Measurements from ENCODE around the gene COPG2. TPM values are rescaled to one million over a fixed set of nuclear protein-coding genes. Genes with fewer than 3 reads are reported as not detected.

COPG2 gene
- polyA plus RNA-seq, 1 of the 3 experiments (the other 2 are of a cell fraction), result 44.3 TPM

- Histone ChIP-seq H3K9me3 (no peaks in the 10 kb centered on the region), H3F3A (replicated peaks; ENCODE audit: insufficient read depth) (no peaks in the 10 kb centered on the region), H3K79me2 (ENCODE audit: insufficient read depth) (no peaks in the 10 kb centered on the region), H3K27me3 (ENCODE audit: insufficient read depth) (no peaks in the 10 kb centered on the region), H3K9me2 (no peaks in the 10 kb centered on the region), H2AFZ (ENCODE audit: low read depth) (no peak overlapping the region), H3K36me3 (replicated peaks in 1 of 2; ENCODE audit: control insufficient read depth in 1 of 2, insufficient read depth in 2 of 2, low read length in 1 of 2) (peaks cover 48 to 79% of the 10 kb centered on the region in 2 experiments), H4K20me1 (ENCODE audit: insufficient read depth) (no peaks in the 10 kb centered on the region), H3K4me2 (no peak overlapping the region), H3K9ac (no peak overlapping the region), H3K4me1 (ENCODE audit: control insufficient read depth in 1 of 2, insufficient read depth in 2 of 2, low read depth in 1 of 2, low read length in 1 of 2) (no peaks in the 10 kb centered on the region), H3K4me3 (ENCODE audit: low read depth in 2 of 2, low read length in 1 of 2) (no peak overlapping the region), H3K27ac (ENCODE audit: low read depth in 2 of 2, low read length in 1 of 2) (no peak overlapping the region)
- POLR2A ChIA-PET, result no interaction called here
- no peak for DNase-seq
- CTCF ChIA-PET, result interaction anchor here (1.4 kb wide), 1 partner anchor 229 kb away, joined by 3 read pairs; no protein-coding TSS in a partner anchor
- 97% methylated on average over 3 of the region's 3 CpGs for WGBS (ENCODE audit: low lambda C conversion rate)
- TF ChIP-seq NFIC (IDR thresholded peaks at IDR 0.05; ENCODE audit: borderline replicate concordance) (peak; percentile 49), PBX3 (IDR thresholded peaks at IDR 0.05) (no peak)
These were observed 162.2 kb downstream of the COPG2 start for GRCh38 chr7:130506358-130506757.

GRCh38 chr7:130505753-130506152 lies 162.8 kb downstream of the COPG2 start:
- Histone ChIP-seq H2AFZ (ENCODE audit: low read depth) (no peak overlapping the region), H3K79me2 (ENCODE audit: insufficient read depth) (no peaks in the 10 kb centered on the region), H3K9ac (no peak overlapping the region), H3K36me3 (replicated peaks in 1 of 2; ENCODE audit: control insufficient read depth in 1 of 2, insufficient read depth in 2 of 2, low read length in 1 of 2) (peaks cover 45 to 75% of the 10 kb centered on the region in 2 experiments), H3K27ac (ENCODE audit: low read depth in 2 of 2, low read length in 1 of 2) (no peak overlapping the region), H3K4me2 (no peak overlapping the region), H3K27me3 (ENCODE audit: insufficient read depth) (no peaks in the 10 kb centered on the region), H3F3A (replicated peaks; ENCODE audit: insufficient read depth) (no peaks in the 10 kb centered on the region), H3K9me2 (no peaks in the 10 kb centered on the region), H3K4me1 (ENCODE audit: control insufficient read depth in 1 of 2, insufficient read depth in 2 of 2, low read depth in 1 of 2, low read length in 1 of 2) (no peaks in the 10 kb centered on the region), H3K9me3 (no peaks in the 10 kb centered on the region), H3K4me3 (ENCODE audit: low read depth in 2 of 2, low read length in 1 of 2) (no peak overlapping the region), H4K20me1 (ENCODE audit: insufficient read depth) (no peaks in the 10 kb centered on the region)
- CTCF ChIA-PET, result interaction anchor here (1.4 kb wide), 1 partner anchor 228 kb away, joined by 3 read pairs; no protein-coding TSS in a partner anchor
- DNase-seq, result no peak
- no peak for TF ChIP-seq NFIC (IDR thresholded peaks at IDR 0.05; ENCODE audit: borderline replicate concordance)
- TF ChIP-seq RXRA (IDR thresholded peaks at IDR 0.05; ENCODE audit: borderline replicate concordance, low read depth), result no peak
- TF ChIP-seq, protein P1, sequence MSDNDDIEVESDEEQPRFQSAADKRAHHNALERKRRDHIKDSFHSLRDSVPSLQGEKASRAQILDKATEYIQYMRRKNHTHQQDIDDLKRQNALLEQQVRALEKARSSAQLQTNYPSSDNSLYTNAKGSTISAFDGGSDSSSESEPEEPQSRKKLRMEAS (IDR thresholded peaks at IDR 0.05; ENCODE audit: low read depth), result no peak
- TF ChIP-seq RAD21 (IDR thresholded peaks at IDR 0.05; ENCODE audit: low read length), result no peak
- TF ChIP-seq FOXM1 (IDR thresholded peaks at IDR 0.05; ENCODE audit: low read depth), result no peak
- TF ChIP-seq YY1 (IDR thresholded peaks at IDR 0.05; ENCODE audit: low read depth), result no peak
- TF ChIP-seq JUND (IDR thresholded peaks at IDR 0.05), result no peak
- no peak for TF ChIP-seq RFX5 (IDR thresholded peaks at IDR 0.05; ENCODE audit: low read length)
- POLR2A ChIA-PET, result no interaction called here

DNA sequence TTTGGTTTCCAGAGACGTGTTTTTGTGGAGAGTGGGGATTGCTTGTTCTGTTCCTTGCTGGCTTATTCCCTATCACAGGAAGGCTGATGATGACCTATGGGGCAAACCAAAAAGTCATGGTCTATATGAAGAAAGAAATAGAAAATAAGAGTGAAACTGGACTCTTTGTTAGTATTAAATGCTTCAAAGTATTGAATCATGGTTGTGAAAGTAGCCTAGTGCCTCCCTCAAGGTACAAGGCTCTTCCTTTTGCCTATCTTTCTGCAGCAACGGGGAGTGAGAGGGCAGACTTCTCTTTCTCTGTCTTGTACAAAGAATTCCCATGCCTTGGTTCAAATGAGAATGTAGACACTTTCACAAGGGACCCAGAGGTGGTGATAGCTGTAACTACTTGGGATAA lies 167.6 kb downstream of the COPG2 start:
- Histone ChIP-seq H3K27me3 (ENCODE audit: insufficient read depth) (no peaks in the 10 kb centered on the region), H3F3A (replicated peaks; ENCODE audit: insufficient read depth) (no peaks in the 10 kb centered on the region), H4K20me1 (ENCODE audit: insufficient read depth) (no peaks in the 10 kb centered on the region), H3K4me1 (ENCODE audit: control insufficient read depth in 1 of 2, insufficient read depth in 2 of 2, low read depth in 1 of 2, low read length in 1 of 2) (no peaks in the 10 kb centered on the region), H3K9ac (no peak overlapping the region), H3K36me3 (replicated peaks in 1 of 2; ENCODE audit: control insufficient read depth in 1 of 2, insufficient read depth in 2 of 2, low read length in 1 of 2) (peaks cover 24 to 66% of the 10 kb centered on the region in 2 experiments), H3K27ac (ENCODE audit: low read depth in 2 of 2, low read length in 1 of 2) (no peak overlapping the region), H3K4me3 (ENCODE audit: low read depth in 2 of 2, low read length in 1 of 2) (no peak overlapping the region), H3K4me2 (no peak overlapping the region), H3K79me2 (ENCODE audit: insufficient read depth) (no peaks in the 10 kb centered on the region), H3K9me2 (no peaks in the 10 kb centered on the region), H3K9me3 (no peaks in the 10 kb centered on the region), H2AFZ (ENCODE audit: low read depth) (no peak overlapping the region)
- WGBS (ENCODE audit: low lambda C conversion rate), result 84% methylated on average over 2 of the region's 2 CpGs
- TF ChIP-seq RAD21 (IDR thresholded peaks at IDR 0.05; ENCODE audit: low read length), result no peak
- no peak for TF ChIP-seq SIN3A (IDR thresholded peaks at IDR 0.05; ENCODE audit: borderline replicate concordance, low read depth, low read length)
- TF ChIP-seq TEAD4 (IDR thresholded peaks at IDR 0.05; ENCODE audit: borderline replicate concordance, insufficient read depth), result no peak
- POLR2A ChIA-PET, result no interaction called here
- no peak for DNase-seq
- CTCF ChIA-PET, result interaction anchor here (0.6 to 0.9 kb wide), 2 partner anchors 221 to 429 kb away, joined by 3 read pairs; no protein-coding TSS in a partner anchor

All from SK-N-SH (cell line).